Retinal pigment epithelial cell (primary cell): ENCODE results near the gene MAST4.

Experiments
- DNase-seq: peaks from one replicate; pipeline ENCODE4 v3.0.0-alpha.2; 2010; ENCODE audit warnings: low read depth
- H3K4me3 ChIP-seq: 2 replicates; pipeline ENCODE4 v1.5.1; 2011; ENCODE audit warnings: mild to moderate bottlenecking, low read length, control low read depth, moderate library complexity
- TF ChIP-seq, protein P1 (sequence below): conservative IDR thresholded peaks from 2 replicates; pipeline ENCODE4 v1.5.1; 2011; ENCODE audit warnings: low read depth, low read length, control low read depth, inconsistent platforms

The MAST4 gene

DNA sequence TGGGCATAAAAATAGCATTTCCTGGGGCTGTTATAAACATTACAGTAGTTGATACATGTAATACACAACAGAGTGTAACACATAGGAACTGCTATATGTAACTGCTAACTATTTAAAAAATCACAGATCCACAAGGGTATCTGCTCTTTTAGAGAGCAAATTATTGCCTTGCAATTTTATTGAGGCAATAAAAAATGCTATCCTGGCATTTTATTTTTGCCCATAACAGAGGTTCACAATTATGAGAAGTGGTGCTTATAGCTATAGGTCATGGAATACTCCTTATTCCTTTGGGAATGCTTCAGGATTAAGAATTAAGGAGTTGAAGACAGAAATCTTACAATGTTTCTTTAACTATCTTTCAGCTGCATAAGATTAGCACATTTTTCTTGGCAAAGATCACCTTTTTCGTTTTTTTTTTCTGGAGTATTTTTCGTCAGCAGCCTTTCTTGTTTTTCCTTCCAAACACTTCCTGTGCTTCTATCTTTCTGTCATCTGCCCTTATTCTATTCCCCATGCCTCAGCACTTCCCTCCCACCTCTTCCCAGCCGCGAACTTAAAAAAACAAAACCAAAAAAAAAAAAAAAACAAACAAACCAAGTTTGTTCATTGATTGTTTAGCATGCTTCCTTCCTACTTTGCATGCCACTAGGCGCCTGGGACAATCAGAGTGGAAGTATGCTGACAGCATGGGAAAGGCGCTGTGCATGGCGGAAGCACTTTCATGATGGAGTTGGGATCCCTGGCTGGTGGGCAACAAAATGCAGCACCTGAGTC lies 264.2 kb downstream of the MAST4 start:
- no peak for DNase-seq
- TF ChIP-seq, protein P1, sequence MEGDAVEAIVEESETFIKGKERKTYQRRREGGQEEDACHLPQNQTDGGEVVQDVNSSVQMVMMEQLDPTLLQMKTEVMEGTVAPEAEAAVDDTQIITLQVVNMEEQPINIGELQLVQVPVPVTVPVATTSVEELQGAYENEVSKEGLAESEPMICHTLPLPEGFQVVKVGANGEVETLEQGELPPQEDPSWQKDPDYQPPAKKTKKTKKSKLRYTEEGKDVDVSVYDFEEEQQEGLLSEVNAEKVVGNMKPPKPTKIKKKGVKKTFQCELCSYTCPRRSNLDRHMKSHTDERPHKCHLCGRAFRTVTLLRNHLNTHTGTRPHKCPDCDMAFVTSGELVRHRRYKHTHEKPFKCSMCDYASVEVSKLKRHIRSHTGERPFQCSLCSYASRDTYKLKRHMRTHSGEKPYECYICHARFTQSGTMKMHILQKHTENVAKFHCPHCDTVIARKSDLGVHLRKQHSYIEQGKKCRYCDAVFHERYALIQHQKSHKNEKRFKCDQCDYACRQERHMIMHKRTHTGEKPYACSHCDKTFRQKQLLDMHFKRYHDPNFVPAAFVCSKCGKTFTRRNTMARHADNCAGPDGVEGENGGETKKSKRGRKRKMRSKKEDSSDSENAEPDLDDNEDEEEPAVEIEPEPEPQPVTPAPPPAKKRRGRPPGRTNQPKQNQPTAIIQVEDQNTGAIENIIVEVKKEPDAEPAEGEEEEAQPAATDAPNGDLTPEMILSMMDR = no peak
- no peak overlapping the region for H3K4me3 ChIP-seq

DNA sequence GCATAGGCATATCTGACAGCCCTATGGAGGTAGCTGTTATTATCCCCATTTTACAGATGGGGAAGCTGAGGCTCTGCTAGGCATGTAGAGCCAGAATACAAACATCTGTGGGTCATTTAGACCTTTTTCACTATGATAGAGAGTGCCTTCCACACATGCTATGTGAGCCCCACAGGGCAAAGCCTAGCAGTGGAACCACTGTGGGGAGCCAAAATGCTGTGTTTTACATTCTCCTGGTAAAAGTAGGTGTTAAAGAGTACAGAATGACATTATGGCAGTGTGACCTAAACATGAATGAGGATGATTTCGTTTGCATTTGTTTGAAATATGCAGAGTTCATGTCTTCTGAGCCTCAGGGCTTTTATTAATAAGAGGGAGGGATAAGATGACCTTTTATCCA lies 265.2 kb downstream of the MAST4 start:
- no peak for DNase-seq
- H3K4me3 ChIP-seq = no peak overlapping the region
- TF ChIP-seq, protein P1 = no peak

DNA sequence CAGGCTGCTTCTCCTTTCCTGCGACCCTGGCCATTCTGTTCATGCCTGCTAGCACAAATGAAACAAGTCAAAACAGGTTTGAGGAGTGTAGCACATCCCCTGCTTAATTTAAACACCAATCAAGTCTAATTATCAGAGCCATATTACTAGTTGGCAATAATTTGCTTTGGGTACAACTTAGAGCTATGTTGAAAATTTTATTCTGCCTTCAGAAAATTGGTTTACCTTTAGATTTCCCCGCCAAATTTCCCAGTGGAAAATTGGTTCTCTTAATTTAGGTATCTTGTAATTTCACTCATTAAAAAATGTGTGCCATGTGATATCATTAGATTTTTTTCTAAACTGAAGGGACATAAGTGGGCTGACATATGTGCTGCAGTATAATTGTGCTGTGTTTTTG lies 265.8 kb downstream of the MAST4 start:
- no peak overlapping the region for H3K4me3 ChIP-seq
- no peak for DNase-seq
- TF ChIP-seq, protein P1 = no peak

DNA sequence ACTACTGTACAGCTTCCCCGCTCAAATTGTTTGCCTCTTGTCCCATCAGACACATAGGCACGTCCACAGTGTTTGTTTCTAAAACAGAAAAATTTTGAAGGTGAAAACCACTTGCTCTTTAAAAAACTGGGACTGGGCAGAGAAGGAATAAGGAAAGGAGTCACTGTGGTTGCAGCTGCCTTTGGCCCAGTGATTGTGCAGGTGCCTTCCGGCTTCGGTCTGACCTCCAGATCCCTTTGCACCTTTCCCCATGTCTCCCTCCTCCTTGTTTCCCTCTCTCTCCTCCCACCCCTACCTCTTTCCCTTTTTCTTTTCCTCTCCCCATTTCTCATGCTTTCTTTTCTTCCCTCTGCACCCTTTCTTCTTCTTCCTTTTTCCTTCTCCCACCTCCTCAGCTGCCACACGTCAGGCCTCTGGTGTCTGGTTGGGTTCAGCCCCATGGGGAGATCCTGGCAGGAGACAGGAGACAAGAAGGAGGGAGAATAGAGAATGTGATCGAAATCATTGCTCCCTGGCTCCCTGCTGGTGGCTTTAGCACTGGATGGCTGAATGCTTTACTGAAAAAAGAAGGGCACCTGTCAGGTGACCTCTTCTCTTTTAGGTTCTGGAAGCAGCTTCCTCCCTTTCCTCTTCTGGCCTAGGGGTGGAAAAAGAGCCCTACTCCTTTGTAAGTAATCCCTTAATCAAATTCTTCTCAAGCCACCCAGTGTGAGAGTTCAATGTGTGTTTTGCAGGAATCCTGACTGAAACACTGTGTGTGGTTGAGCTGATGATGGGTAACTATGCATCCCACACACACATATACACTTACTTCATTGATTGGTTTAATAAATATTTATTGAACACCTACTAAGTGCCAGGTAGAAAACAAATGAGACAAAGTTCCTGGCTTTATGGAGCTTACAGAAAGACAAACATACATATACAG lies 267.3 kb downstream of the MAST4 start:
- no peak overlapping the region for H3K4me3 ChIP-seq
- TF ChIP-seq, protein P1 = no peak
- no peak for DNase-seq

DNA sequence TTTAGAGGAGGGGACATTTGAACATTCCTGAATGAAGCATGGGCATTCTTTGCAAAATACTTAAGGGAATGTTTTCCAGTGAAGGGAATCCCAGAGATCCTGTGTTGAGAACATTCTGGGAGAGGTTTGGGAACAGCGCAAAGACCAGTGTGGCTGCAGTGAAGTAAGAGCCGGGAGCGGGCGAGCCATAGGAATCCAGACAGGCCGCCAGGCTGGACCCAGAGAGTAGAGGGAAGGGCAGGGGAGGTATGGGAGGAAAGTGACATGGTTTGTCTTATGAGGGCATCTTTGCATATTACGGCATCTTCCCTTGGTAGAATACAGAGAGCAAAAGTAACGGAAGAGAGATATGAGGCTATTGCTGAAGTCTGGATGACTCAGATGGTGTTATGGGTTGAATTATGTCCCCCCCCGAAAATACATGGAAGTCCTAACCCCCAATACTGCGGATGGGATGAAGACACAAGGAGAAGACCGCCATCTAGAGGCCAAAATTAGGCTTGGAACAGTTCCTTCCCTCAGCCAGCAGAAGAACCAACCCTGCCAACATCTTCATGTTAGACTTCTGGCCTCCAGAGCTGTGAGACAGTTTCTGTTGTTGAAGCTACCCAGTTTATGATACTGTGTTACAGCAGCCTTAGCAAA lies 268.2 kb downstream of the MAST4 start:
- TF ChIP-seq, protein P1 = peak; percentile 19
- no peak for DNase-seq

DNA sequence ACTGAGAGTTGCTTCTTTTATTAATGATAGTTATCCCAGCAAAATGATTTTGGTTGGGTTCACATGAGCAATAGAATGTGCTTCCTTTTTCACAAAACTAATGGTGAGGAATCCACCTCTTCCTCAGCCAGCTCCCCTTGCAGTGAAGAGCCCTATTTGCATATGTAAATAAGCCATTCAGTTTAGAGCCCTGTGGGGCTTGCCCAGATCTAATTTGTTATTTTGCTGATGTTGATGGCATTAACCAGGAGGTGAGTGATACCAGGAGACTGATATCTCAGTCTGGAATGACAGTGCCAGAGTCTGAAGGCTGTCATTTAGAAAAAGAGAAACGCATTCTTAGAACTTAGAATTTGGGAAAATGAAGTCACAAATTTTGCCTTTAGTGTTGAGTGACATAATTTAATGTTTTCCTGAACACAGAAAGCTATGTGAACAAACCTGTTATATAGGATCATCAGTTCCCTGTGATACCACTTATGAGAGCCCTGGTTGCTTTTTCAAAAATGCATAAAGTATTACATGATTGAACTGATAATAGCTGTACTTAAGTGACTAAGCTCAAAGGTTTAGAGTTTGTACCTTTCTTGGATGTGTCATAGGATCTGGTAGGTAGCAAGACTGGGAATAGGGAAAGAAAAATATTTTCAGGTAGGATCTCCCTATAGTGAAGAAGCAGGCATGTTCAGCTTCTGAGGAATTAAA lies 271.6 kb downstream of the MAST4 start:
- no peak for DNase-seq
- TF ChIP-seq, protein P1 = no peak
- H3K4me3 ChIP-seq = no peak overlapping the region

More for the DNA sequence above, 268.2 kb downstream of the MAST4 start:
- no peak overlapping the region for H3K4me3 ChIP-seq
